Stimulated activated CD8-positive, alpha-beta memory T cell treated with anti-CD3 and anti-CD28 coated beads, Interleukin-2, amount 100 ng/mL, for 48 hours (primary cell): Measurements from ENCODE around the gene GTPBP8.
A peak's percentile ranks its signal among the peaks of the same experiment; 100 is the strongest.
"Not testable (repeated sequence)": the region's sequence is repeated elsewhere in the genome, so short reads cannot be mapped to it uniquely, and the experiment has no call there.

Source experiments
- DNase-seq, 2 donors: peaks; one replicate each; pipeline ENCODE4 v3.0.0-alpha.2; 2020; ENCODE audit warnings: low read depth in 2 of 2

Gene GTPBP8

DNA sequence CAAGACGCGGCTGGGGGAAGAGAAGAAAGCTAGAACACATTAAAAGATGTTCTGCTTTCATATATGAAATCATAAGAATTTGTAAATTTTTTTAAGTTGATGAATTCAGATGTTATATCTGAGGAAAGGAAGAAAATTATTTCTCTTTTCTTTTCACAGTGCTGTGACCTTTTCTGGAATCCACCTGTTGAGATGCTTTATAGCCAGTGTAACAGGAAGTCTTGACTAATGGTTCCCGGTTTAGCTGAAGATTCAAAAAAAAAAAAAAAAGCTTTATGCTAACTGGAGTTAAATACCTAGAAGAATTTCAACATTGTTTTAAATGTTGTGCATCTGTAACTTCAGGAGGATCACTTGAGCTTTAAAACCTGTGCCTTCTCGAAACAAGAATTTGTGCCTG, 9.9 kb downstream of the GTPBP8 start:
- DNase-seq, result no peak

DNA sequence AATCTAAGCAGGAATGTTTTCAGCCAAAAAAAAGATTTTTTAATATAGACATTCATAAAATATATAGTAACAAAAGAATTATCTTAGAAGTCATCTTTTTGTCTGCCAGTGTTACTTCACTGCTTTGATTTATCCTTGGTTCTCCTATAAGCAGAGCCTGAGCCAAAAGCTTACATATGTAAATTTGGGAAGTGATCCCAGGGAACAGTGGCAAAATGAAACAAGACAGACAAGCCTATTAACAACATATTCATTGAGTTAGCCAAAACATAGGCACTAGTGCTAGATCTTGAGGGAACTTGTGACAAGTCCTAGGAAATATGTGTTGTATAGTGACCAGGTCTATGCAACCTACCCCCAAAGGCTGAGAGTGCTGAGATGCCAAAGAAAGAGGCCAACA, 11.3 kb downstream of the GTPBP8 start:
- no peak for DNase-seq

DNA sequence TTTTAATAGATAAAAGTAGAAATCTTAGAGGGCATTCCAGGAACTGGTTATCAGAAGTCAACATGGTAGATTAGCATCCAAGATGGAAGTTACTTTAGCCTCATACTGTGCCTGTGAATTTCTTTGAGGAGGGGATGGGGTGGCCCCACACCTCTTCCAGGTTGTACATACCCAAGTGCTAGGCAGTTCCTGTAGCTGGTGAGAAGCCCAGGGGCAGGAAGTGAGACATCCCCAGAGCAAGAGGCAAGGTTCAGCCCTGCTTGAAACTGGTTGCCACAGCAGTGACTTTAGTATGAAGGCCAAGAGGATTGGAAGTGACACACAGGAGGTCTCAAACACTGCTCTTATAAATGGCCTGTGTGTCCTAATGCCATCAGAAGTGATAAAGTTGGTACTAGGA, 11.9 kb downstream of the GTPBP8 start:
- DNase-seq, result peak in 1 of 2 donors; percentile 20

DNA sequence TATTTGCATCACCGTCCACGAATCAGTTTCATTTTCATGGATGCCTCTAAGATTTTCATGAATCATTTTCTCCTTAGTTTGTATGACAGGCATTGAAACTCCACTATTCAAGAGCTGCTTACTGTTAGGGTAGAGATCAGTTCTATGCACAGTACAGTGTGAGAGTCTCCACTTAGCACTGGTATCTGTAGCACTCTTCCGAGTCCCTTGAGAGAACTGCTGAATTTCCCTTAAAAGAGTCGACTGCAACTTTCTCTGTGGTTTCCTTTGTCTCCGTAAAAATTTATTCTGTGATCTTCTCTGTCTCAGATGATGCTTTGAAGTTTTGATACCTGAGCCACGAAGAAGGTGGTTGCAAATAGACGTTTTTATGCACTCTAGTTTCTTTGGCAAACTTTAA, 14.8 kb downstream of the GTPBP8 start:
- DNase-seq, result no peak

DNA sequence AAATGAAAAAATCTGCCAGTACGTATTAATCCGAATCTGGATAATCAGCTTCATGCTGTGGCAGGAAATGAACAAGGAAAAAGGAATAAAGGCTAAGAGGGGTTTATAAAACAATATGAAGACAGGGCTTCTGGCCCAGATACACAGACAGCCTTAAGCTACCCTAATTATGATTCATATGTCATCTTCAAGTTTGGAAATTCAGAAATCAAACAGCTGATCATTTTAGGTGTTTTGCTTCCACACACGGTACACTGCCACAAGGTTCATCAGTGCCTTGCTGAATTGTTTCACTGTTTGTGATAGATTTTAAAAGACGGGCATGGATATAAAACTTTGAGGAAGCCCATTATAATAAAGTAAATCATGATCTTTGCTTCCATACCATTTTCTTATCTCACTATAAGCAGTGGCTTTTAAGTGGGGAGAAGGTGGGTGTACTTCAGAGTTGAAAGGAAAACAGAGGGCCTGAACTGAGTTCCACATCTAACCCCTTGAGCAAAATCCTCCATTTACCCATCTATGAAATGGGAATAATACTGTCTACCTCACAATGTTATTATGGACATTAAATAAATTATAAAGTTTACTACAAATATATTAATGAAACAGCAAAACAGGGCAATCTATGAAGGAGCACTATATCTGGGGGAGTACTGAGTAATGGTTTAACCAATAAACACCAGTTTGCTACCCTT, 15.7 kb downstream of the GTPBP8 start:
- no peak for DNase-seq

- DNase-seq, result no peak
These were observed 17.3 kb downstream of the GTPBP8 start for GRCh38 chr3:113008117-113008516.

GRCh38 chr3:113013593-113013992, 22.8 kb downstream of the GTPBP8 start:
- no peak for DNase-seq

GRCh38 chr3:113018536-113019181, 27.9 kb downstream of the GTPBP8 start:
- DNase-seq, result no peak

DNA sequence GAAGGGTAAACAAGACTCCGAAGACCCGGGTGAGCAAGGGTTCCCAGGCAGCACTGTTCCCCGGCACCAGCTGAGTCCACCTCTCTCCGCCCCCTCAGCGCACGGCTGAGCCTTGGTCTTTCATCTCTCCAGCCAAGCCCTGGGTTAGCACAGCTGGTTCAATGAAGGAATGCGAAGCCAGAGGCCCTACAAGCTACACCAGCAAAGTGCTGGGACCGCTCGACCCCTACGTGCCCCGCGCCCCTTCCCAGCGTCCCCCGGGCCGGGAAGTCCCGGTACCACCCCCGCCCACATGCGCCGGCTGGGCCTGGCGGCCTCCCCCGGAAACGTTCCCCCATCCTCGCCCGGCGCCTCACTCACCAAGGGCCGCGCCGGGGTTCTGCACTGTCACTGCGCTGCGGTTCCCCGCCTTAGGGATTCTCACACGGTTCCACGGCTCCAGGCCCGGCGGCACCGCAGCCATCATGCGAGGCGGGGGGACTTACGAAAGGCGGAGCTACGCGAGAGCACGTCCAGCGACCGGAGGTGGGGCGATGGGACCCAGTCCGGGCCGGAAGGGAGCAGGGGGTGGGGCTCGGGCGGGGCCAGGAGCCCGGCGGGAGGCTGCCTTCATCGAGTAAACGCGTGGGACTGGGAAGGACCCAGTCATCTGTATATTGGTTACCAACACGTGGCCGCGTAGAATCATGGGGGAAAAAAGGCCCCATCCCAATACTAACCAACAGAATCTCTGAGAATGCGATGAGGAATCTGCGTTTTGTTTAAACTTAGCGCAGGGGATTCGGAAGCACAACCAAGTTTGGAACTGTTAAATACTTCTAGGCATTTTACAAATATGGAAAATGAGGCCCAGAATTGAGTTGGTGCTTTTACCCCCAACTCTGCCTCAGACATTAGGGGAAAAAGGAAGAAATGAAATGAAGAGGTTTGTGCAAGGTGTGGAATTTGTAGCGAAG, 28.7 kb downstream of the GTPBP8 start:
- DNase-seq, result peak; percentile 82 to 89

DNA sequence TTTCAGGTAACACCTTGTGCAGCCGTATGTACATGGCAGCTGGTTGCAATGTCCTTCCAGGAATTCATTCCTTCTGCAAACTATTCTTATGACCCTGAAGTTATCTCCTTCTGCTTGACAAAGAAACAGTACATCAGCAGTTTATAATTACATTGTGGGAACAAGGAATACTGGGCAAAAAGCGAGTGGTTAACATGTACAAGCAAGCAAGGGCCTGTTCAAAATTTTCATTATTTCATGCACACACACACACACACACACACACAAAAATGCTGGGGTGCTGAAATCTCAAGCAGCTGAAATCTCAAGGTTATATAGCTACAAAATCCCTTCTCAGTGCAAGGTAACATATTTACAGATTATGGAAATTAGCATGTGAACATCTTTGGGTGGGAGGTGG, 30.7 kb downstream of the GTPBP8 start:
- no peak for DNase-seq

DNA sequence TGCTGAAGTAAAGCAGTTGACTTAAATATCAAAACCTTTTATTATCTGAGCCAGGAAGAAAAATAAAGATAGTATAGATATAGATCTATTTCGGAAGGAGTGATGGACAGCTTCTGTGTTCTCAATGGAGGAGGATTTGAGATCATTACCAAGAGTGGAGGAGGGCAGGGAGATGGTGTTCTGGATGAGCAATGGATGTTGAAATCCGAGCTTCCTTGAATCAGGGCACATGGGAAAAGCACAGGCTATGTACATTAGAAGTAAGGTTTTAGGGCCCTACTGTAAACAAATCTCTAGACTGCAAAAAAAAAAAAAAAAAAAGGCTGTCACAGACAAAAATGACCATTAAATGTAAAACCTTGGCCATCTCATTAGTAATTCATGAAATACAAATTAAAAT, 43.2 kb downstream of the GTPBP8 start:
- DNase-seq, result no peak

GRCh38 chr3:113035387-113035982, 44.7 kb downstream of the GTPBP8 start:
- no peak for DNase-seq

GRCh38 chr3:113038328-113038727, 47.5 kb downstream of the GTPBP8 start:
- DNase-seq, result no peak

GRCh38 chr3:113039546-113039945, 48.8 kb downstream of the GTPBP8 start:
- DNase-seq, result no peak

- DNase-seq, result no peak
These were observed 49.4 kb downstream of the GTPBP8 start for GRCh38 chr3:113040231-113040630.

GRCh38 chr3:113043686-113044085, 52.9 kb downstream of the GTPBP8 start:
- no peak for DNase-seq

- DNase-seq, result not testable (repeated sequence)
These were observed 55.6 kb downstream of the GTPBP8 start for GRCh38 chr3:113046186-113046965.

DNA sequence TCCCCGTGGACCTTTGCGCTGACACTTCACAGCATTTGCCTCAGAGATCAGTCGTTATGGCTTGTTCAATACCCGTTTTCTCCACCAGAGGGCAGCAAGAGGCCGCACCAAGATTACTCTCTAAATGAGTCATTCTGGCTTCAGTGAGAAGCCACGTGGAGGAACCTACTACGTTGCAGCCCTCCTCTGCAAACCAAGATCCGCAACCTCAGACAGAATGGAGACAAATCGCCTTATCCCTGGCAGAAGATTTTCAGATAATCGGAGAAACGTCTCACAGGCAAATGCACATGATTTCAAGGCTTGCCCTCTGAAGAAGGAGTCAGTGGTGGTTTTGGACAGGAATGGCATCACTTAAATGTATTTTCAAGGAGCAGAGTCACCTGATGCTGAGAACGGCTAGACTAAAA, 60.5 kb downstream of the GTPBP8 start:
- DNase-seq, result peak; percentile 48 to 79
